Measurements from ENCODE around the gene TMEM72. TPM values are rescaled to one million over a fixed set of nuclear protein-coding genes. Genes with fewer than 3 reads are reported as not detected.
A peak's percentile ranks its signal among the peaks of the same experiment; 100 is the strongest.

TMEM72 gene
- total RNA-seq, 1 donor from 2014 or later, result not detected

DNA sequence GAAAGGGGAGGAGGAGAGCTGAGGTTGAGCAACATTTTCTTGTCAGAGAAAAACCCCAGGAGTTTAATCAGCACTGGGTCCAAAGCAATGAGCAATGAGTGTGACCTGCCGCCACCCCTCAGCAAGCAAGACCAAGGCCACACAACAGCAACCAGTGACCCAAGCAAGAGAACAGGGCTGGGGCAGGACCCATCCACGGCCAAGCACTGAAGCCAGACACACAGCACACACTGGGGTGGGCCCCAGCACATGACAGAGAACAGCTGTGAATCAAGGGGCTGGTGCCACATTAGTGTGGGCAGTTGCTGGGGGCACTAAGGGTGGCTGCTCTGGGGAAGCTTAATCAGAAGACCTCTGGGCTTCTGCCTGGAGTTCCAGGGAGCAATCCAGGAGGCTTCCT lies 16.2 kb downstream of the TMEM72 start:
- no peak overlapping the region for H3K4me3 Mint-ChIP-seq (ENCODE audit: unreplicated experiment)
- no peaks in the 10 kb centered on the region for H3K36me3 Mint-ChIP-seq (ENCODE audit: low read depth, unreplicated experiment)

DNA sequence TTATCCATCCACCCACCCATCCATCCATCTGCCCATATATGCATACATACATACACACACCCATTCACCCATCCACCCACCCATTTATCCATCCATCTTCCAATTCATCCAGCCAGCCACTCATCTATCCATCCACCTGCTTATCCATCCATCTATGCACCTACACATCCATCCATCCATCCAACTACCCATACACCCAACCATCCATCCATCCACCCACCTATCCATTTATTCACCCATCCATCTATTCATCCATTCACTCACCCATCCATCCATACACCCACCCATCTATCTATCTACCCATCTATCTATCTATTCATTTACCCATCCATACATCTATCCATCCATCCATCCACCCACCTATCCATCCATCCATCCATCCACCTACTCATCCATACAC lies 17.3 kb downstream of the TMEM72 start:
- Histone ChIP-seq H2AFZ (ENCODE audit: low read depth, low read length) (no peak overlapping the region), H3K4me2 (ENCODE audit: low read length) (no peak overlapping the region), H3K27ac (ENCODE audit: low read depth, low read length) (no peak overlapping the region), H3K9ac (ENCODE audit: low read length) (no peak overlapping the region), H3K9me3 (ENCODE audit: insufficient read depth, low read depth, low read length) (no peaks in the 10 kb centered on the region), H4K20me1 (ENCODE audit: insufficient read depth, low read length) (no peaks in the 10 kb centered on the region), H3K36me3 (ENCODE audit: insufficient read depth, low read length) (no peaks in the 10 kb centered on the region), H3K4me1 (ENCODE audit: insufficient read depth, low read length) (no peaks in the 10 kb centered on the region), H3K4me3 (ENCODE audit: insufficient read depth, low read depth, low read length) (no peak overlapping the region), H3K79me2 (ENCODE audit: insufficient read depth, low read length) (no peaks in the 10 kb centered on the region), H3K27me3 (ENCODE audit: insufficient read depth, low read length) (peaks cover under 1% of the 10 kb centered on the region)
- FAIRE-seq (no peak), DNase-seq (ENCODE audit: low read depth) (no peak)
- Mint-ChIP-seq H3K9me3 (ENCODE audit: unreplicated experiment) (peaks cover 7% of the 10 kb centered on the region), H3K4me3 (ENCODE audit: unreplicated experiment) (no peak overlapping the region), H3K27me3 (ENCODE audit: low read depth, unreplicated experiment) (peaks cover 24% of the 10 kb centered on the region), H3K36me3 (ENCODE audit: low read depth, unreplicated experiment) (no peaks in the 10 kb centered on the region), H3K4me1 (ENCODE audit: low read depth, unreplicated experiment) (no peaks in the 10 kb centered on the region), H3K27ac (ENCODE audit: unreplicated experiment) (no peak overlapping the region)
- TF ChIP-seq EZH2 (IDR thresholded peaks at IDR 0.05; ENCODE audit: insufficient read depth, low read length), result no peak
- TF ChIP-seq, protein P1, sequence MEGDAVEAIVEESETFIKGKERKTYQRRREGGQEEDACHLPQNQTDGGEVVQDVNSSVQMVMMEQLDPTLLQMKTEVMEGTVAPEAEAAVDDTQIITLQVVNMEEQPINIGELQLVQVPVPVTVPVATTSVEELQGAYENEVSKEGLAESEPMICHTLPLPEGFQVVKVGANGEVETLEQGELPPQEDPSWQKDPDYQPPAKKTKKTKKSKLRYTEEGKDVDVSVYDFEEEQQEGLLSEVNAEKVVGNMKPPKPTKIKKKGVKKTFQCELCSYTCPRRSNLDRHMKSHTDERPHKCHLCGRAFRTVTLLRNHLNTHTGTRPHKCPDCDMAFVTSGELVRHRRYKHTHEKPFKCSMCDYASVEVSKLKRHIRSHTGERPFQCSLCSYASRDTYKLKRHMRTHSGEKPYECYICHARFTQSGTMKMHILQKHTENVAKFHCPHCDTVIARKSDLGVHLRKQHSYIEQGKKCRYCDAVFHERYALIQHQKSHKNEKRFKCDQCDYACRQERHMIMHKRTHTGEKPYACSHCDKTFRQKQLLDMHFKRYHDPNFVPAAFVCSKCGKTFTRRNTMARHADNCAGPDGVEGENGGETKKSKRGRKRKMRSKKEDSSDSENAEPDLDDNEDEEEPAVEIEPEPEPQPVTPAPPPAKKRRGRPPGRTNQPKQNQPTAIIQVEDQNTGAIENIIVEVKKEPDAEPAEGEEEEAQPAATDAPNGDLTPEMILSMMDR (IDR thresholded peaks at IDR 0.05; ENCODE audit: insufficient read depth, low read depth, low read length), result no peak

More for the DNA sequence above, 16.2 kb downstream of the TMEM72 start:
- no peak overlapping the region for H3K4me3 ChIP-seq (ENCODE audit: insufficient read depth, low read depth, low read length)
- H3K79me2 ChIP-seq (ENCODE audit: insufficient read depth, low read length), result no peaks in the 10 kb centered on the region
- no peaks in the 10 kb centered on the region for H3K36me3 ChIP-seq (ENCODE audit: insufficient read depth, low read length)
- no peak overlapping the region for H3K4me2 ChIP-seq (ENCODE audit: low read length)
- H3K27me3 ChIP-seq (ENCODE audit: insufficient read depth, low read length), result peaks cover 3% of the 10 kb centered on the region
- no peaks in the 10 kb centered on the region for H3K4me1 ChIP-seq (ENCODE audit: insufficient read depth, low read length)
- peaks cover 10% of the 10 kb centered on the region for H3K9me3 Mint-ChIP-seq (ENCODE audit: unreplicated experiment)
- H4K20me1 ChIP-seq (ENCODE audit: insufficient read depth, low read length), result no peaks in the 10 kb centered on the region
- no peak overlapping the region for H3K27ac ChIP-seq (ENCODE audit: low read depth, low read length)
- H3K27me3 Mint-ChIP-seq (ENCODE audit: low read depth, unreplicated experiment), result peaks cover 28% of the 10 kb centered on the region
- DNase-seq (ENCODE audit: low read depth), result peak; percentile 39
- no peaks in the 10 kb centered on the region for H3K9me3 ChIP-seq (ENCODE audit: insufficient read depth, low read depth, low read length)
- no peaks in the 10 kb centered on the region for H3K4me1 Mint-ChIP-seq (ENCODE audit: low read depth, unreplicated experiment)
- TF ChIP-seq, protein P1 (IDR thresholded peaks at IDR 0.05; ENCODE audit: insufficient read depth, low read depth, low read length), result no peak
- no peak for TF ChIP-seq EZH2 (IDR thresholded peaks at IDR 0.05; ENCODE audit: insufficient read depth, low read length)
- H3K9ac ChIP-seq (ENCODE audit: low read length), result no peak overlapping the region
- H2AFZ ChIP-seq (ENCODE audit: low read depth, low read length), result no peak overlapping the region
- no peak for FAIRE-seq
- H3K27ac Mint-ChIP-seq (ENCODE audit: unreplicated experiment), result no peak overlapping the region

DNA sequence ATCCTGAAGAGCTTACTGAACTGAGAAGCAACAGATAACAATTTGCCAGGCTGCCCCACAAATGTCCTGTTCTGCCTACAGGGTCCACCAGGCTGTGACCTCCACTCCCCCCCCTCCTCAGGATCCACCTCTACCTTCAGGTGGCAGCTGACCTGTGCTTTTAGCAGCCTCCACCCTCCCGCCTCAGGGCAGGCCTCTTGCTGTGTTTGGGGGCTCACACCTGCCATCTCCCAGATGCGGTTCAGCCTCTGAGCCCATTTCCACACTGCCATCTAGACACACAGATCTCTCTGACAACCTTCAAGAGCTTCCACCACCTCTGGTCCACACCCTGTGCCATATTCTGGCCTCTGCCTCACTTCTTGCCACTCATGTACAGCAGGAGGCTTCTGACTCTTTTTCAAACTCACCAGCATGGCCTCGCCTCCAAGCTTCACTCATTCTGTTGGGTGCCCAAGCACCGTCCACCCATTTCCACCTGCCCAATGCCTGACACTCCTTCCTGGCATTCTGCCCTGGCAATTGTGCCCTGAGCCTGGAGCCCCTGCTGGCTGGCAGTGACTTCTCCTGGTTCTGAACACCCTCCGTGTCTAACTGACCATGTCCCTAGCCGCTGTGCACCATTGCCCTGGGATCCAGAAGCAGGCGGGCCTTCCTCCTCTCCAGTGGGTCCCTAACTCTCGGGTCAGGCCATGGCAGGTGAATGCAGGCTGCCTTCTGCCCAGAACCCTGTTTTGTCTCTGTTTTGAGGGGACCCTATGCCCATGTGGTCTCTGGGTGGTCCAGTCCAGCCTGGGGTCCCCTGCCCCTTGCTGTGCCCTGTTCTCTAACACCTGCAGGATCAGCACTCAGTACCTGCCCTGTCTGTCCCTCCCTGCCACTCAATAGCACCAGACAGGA lies 18.5 kb downstream of the TMEM72 start:
- H3K9me3 ChIP-seq (ENCODE audit: insufficient read depth, low read depth, low read length), result no peaks in the 10 kb centered on the region
- no peak overlapping the region for H2AFZ ChIP-seq (ENCODE audit: low read depth, low read length)

More for the DNA sequence above, 18.5 kb downstream of the TMEM72 start:
- FAIRE-seq, result no peak
- no peak overlapping the region for H3K9ac ChIP-seq (ENCODE audit: low read length)
- no peak for DNase-seq (ENCODE audit: low read depth)
- H3K36me3 Mint-ChIP-seq (ENCODE audit: low read depth, unreplicated experiment), result no peaks in the 10 kb centered on the region
- H3K27ac ChIP-seq (ENCODE audit: low read depth, low read length), result no peak overlapping the region
- no peak overlapping the region for H3K27ac Mint-ChIP-seq (ENCODE audit: unreplicated experiment)
- H3K27me3 Mint-ChIP-seq (ENCODE audit: low read depth, unreplicated experiment), result peaks cover 16% of the 10 kb centered on the region
- TF ChIP-seq, protein P1 (IDR thresholded peaks at IDR 0.05; ENCODE audit: insufficient read depth, low read depth, low read length), result no peak
- TF ChIP-seq EZH2 (IDR thresholded peaks at IDR 0.05; ENCODE audit: insufficient read depth, low read length), result no peak
- no peak overlapping the region for H3K4me3 Mint-ChIP-seq (ENCODE audit: unreplicated experiment)
- H3K27me3 ChIP-seq (ENCODE audit: insufficient read depth, low read length), result no peaks in the 10 kb centered on the region
- H3K4me1 ChIP-seq (ENCODE audit: insufficient read depth, low read length), result no peaks in the 10 kb centered on the region
- H3K4me2 ChIP-seq (ENCODE audit: low read length), result no peak overlapping the region
- peaks cover 8% of the 10 kb centered on the region for H3K4me1 Mint-ChIP-seq (ENCODE audit: low read depth, unreplicated experiment)
- H3K9me3 Mint-ChIP-seq (ENCODE audit: unreplicated experiment), result peaks cover 7% of the 10 kb centered on the region
- H4K20me1 ChIP-seq (ENCODE audit: insufficient read depth, low read length), result no peaks in the 10 kb centered on the region
- H3K36me3 ChIP-seq (ENCODE audit: insufficient read depth, low read length), result no peaks in the 10 kb centered on the region
- H3K4me3 ChIP-seq (ENCODE audit: insufficient read depth, low read depth, low read length), result no peak overlapping the region
- no peaks in the 10 kb centered on the region for H3K79me2 ChIP-seq (ENCODE audit: insufficient read depth, low read length)
